NT2/D1 (cell line): ENCODE data around the gene MILR1.

Experiments
- YY1 ChIP-seq: IDR thresholded peaks from 2 replicates; pipeline ENCODE4 v1.6.1; 2011; ENCODE audit not compliant: insufficient read length, insufficient read depth
- ZNF274 ChIP-seq: IDR thresholded peaks from 2 replicates; pipeline ENCODE4 v1.6.1; 2011; ENCODE audit warnings: mild to moderate bottlenecking, low read depth, low read length

DNA sequence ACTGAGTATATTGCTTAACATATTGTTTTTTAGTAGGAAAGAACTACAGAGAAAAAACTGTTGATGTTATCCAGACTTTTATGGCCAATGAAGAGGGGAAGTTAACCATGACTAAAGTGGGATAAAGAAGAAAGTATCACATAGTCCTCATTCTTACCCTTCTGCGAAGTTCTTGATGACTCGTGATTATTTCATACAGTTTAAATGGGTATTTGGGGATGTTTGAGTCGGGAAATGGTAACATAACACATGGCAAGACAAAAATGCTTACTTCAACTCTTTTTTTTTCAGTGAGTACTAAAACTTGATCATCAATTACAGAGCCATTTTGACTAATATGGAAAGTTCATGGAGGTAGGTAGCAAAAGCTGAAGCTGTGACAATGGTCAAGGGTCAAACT lies 43.1 kb downstream of the MILR1 start:
- TF ChIP-seq ZNF274 (no peak), YY1 (no peak)
